Activated naive CD4-positive, alpha-beta T cell treated with anti-CD3 and anti-CD28 coated beads, Interleukin-2, amount 10 ng/mL, durations not matched to agents 7 days and 5 days (primary cell): ENCODE data around the gene KAZN.

Experiments used
- CTCF ChIA-PET: fragments of 350-600 bp; sonication (Branson Sonifier 250); formaldehyde crosslinking; loops from one replicate; lab custom pipeline; 2021; ENCODE audit warnings: antibody characterized with exemption; lab: Charles Lee
- DNase-seq: peaks from one replicate; pipeline ENCODE4 v3.0.0-alpha.2; 2020
- H3K27ac Mint-ChIP-seq: one replicate; pipeline ENCODE4 v1.8.0; 2021; ENCODE audit warnings: mild to moderate bottlenecking, moderate library complexity, mixed read lengths
- H3K27me3 Mint-ChIP-seq: one replicate; pipeline ENCODE4 v1.8.0; 2021; ENCODE audit warnings: mild to moderate bottlenecking, mixed read lengths
- H3K36me3 Mint-ChIP-seq: one replicate; pipeline ENCODE4 v1.8.0; 2021; ENCODE audit warnings: mixed read lengths
- H3K4me1 Mint-ChIP-seq: one replicate; pipeline ENCODE4 v1.8.0; 2021; ENCODE audit warnings: mixed read lengths
- H3K4me3 Mint-ChIP-seq: one replicate; pipeline ENCODE4 v1.8.0; 2021; ENCODE audit warnings: mild to moderate bottlenecking, moderate library complexity, mixed read lengths
- H3K9me3 Mint-ChIP-seq: one replicate; pipeline ENCODE4 v1.8.0; 2021; ENCODE audit warnings: mixed read lengths

KAZN gene

DNA sequence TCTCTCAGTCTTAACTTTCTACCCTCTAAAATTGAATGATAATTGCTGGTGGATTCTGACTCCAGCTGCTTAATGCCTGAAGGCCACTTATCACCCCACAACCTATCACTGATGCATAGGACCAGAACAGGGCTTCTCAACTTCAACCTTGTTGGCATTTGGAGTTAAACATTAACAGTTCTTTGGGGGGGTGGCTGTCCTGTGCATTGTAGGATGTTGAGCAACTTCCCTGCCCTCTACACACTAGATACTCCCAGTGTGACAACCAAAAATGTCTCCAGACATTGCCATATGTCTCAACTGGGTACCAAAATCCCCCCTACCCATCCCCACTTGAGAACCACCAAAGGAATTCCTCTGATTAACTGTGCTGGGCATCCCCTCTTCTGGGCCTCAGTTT lies 279.6 kb downstream of the KAZN start:
- no peak overlapping the region for H3K4me3 Mint-ChIP-seq
- peaks cover 5% of the 10 kb centered on the region for H3K27me3 Mint-ChIP-seq
- CTCF ChIA-PET: no interaction called here
- H3K36me3 Mint-ChIP-seq: no peaks in the 10 kb centered on the region
- H3K27ac Mint-ChIP-seq: no peak overlapping the region
- no peaks in the 10 kb centered on the region for H3K4me1 Mint-ChIP-seq
- no peak for DNase-seq
- no peaks in the 10 kb centered on the region for H3K9me3 Mint-ChIP-seq

- H3K4me3 Mint-ChIP-seq: no peak overlapping the region
These were observed 280.5 kb downstream of the KAZN start for GRCh38 chr1:14878951-14879350.

GRCh38 chr1:14880456-14881316 lies 282.2 kb downstream of the KAZN start:
- H3K27ac Mint-ChIP-seq: no peak overlapping the region
- H3K36me3 Mint-ChIP-seq: no peaks in the 10 kb centered on the region
- CTCF ChIA-PET: no interaction called here
- H3K4me3 Mint-ChIP-seq: no peak overlapping the region
- DNase-seq: no peak
- H3K27me3 Mint-ChIP-seq: peaks cover 7% of the 10 kb centered on the region
- no peaks in the 10 kb centered on the region for H3K9me3 Mint-ChIP-seq
- H3K4me1 Mint-ChIP-seq: no peaks in the 10 kb centered on the region

More at GRCh38 chr1:14878951-14879350, 280.5 kb downstream of the KAZN start:
- H3K27me3 Mint-ChIP-seq: peaks cover 5% of the 10 kb centered on the region
- H3K9me3 Mint-ChIP-seq: no peaks in the 10 kb centered on the region
- H3K27ac Mint-ChIP-seq: no peak overlapping the region
- CTCF ChIA-PET: no interaction called here
- no peak for DNase-seq
- H3K4me1 Mint-ChIP-seq: no peaks in the 10 kb centered on the region
- no peaks in the 10 kb centered on the region for H3K36me3 Mint-ChIP-seq

DNA sequence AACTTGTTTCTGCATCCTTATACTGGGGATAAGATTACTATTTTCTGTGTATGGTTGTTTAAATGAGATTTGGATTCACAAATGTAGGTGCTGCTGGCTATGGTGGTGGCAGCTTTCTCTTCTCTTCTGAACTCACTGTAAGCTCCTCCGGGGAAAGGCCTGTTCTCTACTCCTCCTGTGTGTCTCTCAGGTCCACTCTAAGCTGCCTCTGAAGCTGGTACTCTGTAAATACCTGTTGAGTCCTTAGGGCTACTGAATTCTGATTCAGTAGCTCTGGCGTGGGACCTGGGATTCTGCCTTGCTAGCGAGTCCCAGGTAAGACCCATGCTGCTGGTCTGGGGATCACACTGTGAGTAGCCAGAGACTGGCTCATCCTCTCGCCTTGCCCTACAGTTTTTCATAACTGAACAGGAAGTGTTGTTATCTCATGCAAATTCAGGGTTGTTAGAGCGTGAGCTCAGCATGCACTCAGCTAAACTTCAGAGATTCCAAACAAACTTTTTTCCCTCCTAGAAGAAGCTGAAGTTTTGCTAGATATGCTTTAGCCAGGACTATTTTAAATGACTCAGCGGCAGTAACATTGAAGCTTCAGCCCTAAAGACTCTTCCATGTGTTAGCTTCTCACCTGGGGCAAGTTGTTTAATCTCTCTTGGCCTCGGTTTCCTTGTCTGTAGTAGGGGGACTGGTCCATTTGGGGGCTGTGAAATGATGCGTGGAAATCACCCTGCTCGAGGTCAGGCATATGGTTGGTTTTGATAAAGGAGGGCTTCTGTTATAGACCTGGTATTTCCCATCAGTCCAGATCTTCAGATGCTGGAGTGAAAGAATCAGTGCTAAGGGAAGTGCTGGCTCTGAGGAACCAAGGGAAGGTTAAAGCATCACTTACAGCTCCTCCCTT lies 283.5 kb downstream of the KAZN start:
- no peaks in the 10 kb centered on the region for H3K4me1 Mint-ChIP-seq
- DNase-seq: no peak
- H3K36me3 Mint-ChIP-seq: no peaks in the 10 kb centered on the region
- peaks cover 3% of the 10 kb centered on the region for H3K27me3 Mint-ChIP-seq
- no peaks in the 10 kb centered on the region for H3K9me3 Mint-ChIP-seq
- H3K4me3 Mint-ChIP-seq: no peak overlapping the region
- CTCF ChIA-PET: no interaction called here
- H3K27ac Mint-ChIP-seq: no peak overlapping the region

GRCh38 chr1:14884614-14885175 lies 286.2 kb downstream of the KAZN start:
- Mint-ChIP-seq H3K9me3 (no peaks in the 10 kb centered on the region), H3K36me3 (no peaks in the 10 kb centered on the region), H3K27me3 (peaks cover 3% of the 10 kb centered on the region), H3K4me1 (no peaks in the 10 kb centered on the region), H3K4me3 (no peak overlapping the region), H3K27ac (no peak overlapping the region)
- no peak for DNase-seq
- CTCF ChIA-PET: no interaction called here

DNA sequence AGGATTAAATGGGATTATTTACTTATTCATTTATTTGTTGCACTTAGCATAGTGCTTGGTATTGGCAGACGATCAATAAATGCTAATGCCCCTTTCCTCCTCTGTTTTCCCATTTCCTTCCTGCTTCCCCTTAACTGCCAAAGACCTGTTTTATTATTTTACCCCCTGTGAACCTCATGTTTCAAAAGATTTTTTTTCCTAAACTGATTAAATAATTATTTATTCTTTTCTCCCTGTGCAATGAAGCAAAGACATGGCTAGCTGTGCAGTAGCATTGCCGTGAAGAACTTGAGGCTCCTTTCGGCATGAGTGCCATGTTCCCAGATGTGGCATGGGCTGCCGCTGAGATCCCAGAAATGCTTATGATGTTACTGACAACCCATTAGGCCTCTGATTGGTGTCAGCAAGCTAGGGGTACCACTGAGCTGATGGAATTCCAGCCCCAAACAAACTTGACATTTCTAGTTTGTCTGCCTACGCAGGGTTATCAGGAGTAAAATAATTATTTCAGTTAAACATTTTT lies 288.6 kb downstream of the KAZN start:
- Mint-ChIP-seq H3K9me3 (no peaks in the 10 kb centered on the region), H3K36me3 (no peaks in the 10 kb centered on the region), H3K27me3 (peaks cover 13% of the 10 kb centered on the region), H3K4me3 (no peak overlapping the region), H3K4me1 (no peaks in the 10 kb centered on the region), H3K27ac (no peak overlapping the region)
- CTCF ChIA-PET: no interaction called here
- DNase-seq: no peak

DNA sequence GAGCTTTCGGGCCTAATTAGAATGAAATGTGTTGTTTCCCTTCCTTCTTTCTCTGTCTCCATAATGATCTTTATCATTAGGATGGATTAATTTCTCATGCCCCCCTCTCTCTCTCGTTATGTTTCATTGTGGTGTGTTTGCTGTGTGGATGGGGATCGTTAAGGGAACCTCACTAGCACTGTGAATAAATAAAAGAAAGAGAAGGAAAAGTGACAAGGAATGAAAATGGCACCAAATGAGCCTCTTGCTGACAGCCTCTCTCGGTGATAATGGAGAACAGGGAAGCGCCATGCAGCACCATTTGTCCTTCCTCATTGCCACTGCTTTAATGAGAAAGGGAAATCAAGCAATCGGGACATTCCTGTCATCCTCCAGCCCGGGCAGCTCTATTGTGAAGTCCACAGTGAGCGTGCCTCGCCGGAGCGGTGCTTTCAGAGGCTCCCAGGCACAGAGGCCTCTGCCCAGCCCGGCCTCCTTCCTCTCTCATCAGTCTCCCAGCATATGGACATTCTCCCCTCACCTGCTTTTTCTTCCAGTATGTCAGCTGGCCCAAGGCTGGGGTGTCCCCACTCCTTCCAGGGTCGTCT lies 289.4 kb downstream of the KAZN start:
- no peak overlapping the region for H3K27ac Mint-ChIP-seq
- no peaks in the 10 kb centered on the region for H3K4me1 Mint-ChIP-seq
- H3K27me3 Mint-ChIP-seq: peaks cover 17% of the 10 kb centered on the region
- H3K36me3 Mint-ChIP-seq: no peaks in the 10 kb centered on the region
- H3K9me3 Mint-ChIP-seq: no peaks in the 10 kb centered on the region
- DNase-seq: no peak
- H3K4me3 Mint-ChIP-seq: no peak overlapping the region
- CTCF ChIA-PET: interaction anchor here (0.7 kb wide), 1 partner anchor 83 kb away, joined by 3 read pairs; no protein-coding TSS in a partner anchor

GRCh38 chr1:14888374-14888773 lies 289.9 kb downstream of the KAZN start:
- CTCF ChIA-PET: interaction anchor here (0.7 kb wide), 1 partner anchor 83 kb away, joined by 3 read pairs; no protein-coding TSS in a partner anchor
- H3K4me3 Mint-ChIP-seq: no peak overlapping the region
- no peaks in the 10 kb centered on the region for H3K9me3 Mint-ChIP-seq
- no peaks in the 10 kb centered on the region for H3K4me1 Mint-ChIP-seq
- peaks cover 17% of the 10 kb centered on the region for H3K27me3 Mint-ChIP-seq
- H3K27ac Mint-ChIP-seq: no peak overlapping the region
- H3K36me3 Mint-ChIP-seq: no peaks in the 10 kb centered on the region
- no peak for DNase-seq

DNA sequence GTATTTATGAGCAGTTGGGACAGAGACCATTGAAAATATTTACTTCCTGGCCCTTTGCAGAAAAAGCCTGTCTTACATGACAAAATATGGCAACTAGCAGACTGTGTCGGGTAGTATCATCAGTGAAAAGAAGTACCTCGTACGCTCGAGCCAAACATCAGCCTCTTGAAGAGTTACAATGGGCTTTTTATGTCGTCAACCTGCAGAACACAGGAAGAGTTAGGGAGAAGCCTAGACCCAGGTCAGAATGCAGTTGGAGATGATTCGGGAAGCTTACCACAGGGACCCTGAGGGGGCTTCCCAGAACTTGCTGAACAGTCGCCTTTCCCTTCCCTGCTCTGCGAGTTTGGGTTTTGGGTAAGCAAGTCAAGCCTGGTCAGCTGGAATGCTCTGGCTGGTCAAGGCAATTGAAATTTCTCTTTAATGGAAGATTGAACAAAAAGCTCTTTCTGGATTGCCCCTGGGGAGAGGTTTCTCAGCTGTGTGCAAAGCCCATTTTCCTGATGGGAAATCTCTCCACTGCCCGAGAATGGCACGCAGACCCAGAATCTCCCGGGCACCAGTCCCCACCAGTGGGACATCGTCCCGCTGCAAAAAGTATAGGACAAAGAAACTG lies 291.4 kb downstream of the KAZN start:
- Mint-ChIP-seq H3K36me3 (no peaks in the 10 kb centered on the region), H3K4me1 (no peaks in the 10 kb centered on the region), H3K9me3 (no peaks in the 10 kb centered on the region), H3K27me3 (peaks cover 17% of the 10 kb centered on the region), H3K27ac (no peak overlapping the region), H3K4me3 (no peak overlapping the region)
- no peak for DNase-seq
- CTCF ChIA-PET: no interaction called here

DNA sequence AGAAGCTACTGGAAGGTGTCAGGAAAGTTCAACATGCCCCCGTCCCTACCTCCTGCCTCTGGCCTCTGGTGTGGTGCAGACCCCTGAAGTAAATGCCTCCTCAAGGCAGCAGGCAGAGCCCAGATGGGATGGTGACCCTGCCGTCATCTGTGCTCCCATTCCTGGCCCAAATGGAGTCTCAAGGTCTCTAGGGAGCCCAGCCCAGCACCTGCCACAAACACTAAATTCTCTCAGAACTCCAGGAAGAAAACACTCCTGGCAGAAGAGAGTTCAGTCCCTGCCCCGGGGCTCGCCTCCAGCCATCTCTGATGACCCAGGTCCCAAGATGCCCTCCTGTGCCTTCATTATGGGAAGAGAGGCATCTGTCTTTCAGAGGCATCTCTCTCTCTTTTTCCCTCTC lies 293.5 kb downstream of the KAZN start:
- H3K4me3 Mint-ChIP-seq: no peak overlapping the region
- H3K27ac Mint-ChIP-seq: no peak overlapping the region
- no peak for DNase-seq
- no peaks in the 10 kb centered on the region for H3K9me3 Mint-ChIP-seq
- H3K27me3 Mint-ChIP-seq: peaks cover 13% of the 10 kb centered on the region
- no peaks in the 10 kb centered on the region for H3K4me1 Mint-ChIP-seq
- no peaks in the 10 kb centered on the region for H3K36me3 Mint-ChIP-seq
- CTCF ChIA-PET: no interaction called here

DNA sequence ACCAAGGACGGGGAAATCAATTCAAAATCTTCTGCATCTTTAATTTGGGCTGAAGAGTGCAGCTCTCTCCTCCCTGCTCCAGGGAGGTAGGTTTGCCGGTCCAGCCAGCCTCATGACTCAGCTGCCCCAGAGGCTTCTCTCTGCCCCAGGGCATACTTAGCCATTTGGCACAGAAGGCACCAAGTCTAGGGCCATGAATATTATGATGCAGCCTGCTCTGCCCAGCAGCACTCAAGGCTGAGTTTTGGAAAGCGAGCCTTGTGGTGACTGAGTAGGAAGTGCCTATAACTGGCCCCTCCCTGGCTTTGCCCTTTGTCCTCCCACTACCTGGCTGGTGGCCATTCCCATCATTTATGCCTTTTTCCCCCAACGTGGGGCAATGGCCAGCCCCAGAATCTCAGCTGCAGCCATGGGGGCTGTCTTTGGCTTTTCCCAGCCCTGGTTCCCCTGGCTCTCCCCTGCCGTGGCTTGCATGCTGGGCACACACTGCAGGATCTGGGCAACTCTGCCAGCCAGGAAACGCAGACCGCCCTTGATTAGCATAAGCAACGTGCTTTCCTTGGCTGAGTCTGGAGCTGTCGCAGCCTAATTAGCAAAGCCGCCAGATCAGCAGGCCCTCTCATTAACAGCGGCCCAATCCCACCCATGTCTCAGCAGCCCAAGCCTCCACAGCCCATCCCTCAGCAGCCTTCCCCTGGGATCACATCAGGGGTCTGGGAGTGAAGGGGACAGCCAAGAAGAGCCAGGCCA lies 296.5 kb downstream of the KAZN start:
- CTCF ChIA-PET: no interaction called here
- no peak overlapping the region for H3K4me3 Mint-ChIP-seq
- H3K27ac Mint-ChIP-seq: no peak overlapping the region

DNA sequence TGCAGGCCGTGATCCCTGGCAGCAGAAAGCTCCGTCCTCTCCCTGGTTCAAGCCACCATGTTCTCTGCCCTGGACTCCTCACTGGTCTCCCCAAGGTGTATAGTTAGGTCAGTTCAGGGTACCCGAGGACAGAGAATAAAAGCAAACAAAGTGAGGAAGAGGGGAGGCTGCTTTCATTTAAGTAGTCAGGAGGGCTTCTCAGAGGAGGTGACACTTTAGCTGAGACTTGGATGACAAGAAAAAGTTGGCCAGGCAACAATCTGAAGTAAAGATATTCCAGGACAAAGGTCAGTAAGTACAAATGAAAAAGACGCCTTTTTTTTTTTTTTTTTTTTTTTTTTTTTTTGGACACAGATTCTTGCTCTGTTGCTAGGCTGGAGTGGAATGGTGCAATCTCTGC lies 297.2 kb downstream of the KAZN start:
- Mint-ChIP-seq H3K27me3 (peaks cover 12% of the 10 kb centered on the region), H3K4me3 (no peak overlapping the region), H3K27ac (no peak overlapping the region), H3K9me3 (no peaks in the 10 kb centered on the region), H3K36me3 (no peaks in the 10 kb centered on the region), H3K4me1 (no peaks in the 10 kb centered on the region)
- CTCF ChIA-PET: no interaction called here
- DNase-seq: no peak

More for the DNA sequence above, 296.5 kb downstream of the KAZN start:
- Mint-ChIP-seq H3K9me3 (no peaks in the 10 kb centered on the region), H3K27me3 (peaks cover 15% of the 10 kb centered on the region), H3K4me1 (no peaks in the 10 kb centered on the region), H3K36me3 (no peaks in the 10 kb centered on the region)
- no peak for DNase-seq
